Measurements from ENCODE around the gene BST2. TPM values are rescaled to one million over a fixed set of nuclear protein-coding genes. Genes with fewer than 3 reads are reported as not detected.

The BST2 gene
- total and polyA plus RNA-seq, 9 of the 15 experiments (the other 6 are each of a cell fraction or from before 2014, with no cell fraction given): 11.2 to 232 (median 151) TPM

DNA sequence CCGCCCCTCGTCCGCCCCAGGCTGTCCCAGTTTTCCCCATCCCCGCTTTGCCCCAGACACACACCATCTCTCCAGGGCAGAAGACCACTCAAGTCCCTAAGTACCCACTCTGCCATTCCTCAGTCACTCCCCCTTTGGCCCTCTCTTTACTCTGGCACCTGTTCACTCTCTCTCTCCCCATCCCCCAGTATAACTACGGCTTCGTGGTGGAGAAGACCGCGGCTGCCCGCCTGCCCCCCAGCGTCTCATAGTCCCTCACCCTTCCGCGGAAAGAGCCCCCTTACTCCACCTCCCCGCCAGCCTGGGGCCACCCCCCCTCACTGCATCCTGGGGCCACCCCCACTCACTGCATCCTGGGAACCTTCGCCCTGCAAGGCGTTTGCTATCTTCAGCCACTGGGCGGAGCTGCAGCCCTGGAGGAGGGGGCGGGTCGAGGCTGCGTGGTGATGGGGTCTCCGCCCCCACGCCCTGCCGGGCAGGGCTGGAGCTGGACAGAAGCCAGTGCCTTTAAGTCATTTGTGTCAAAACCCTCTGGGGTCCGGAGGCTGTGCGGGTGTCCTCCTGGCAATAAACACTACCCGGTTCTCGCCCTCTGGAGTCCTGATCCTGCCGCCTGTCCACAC is 19.4 kb upstream of the BST2 start (continued):
- TF ChIP-seq, protein P1, sequence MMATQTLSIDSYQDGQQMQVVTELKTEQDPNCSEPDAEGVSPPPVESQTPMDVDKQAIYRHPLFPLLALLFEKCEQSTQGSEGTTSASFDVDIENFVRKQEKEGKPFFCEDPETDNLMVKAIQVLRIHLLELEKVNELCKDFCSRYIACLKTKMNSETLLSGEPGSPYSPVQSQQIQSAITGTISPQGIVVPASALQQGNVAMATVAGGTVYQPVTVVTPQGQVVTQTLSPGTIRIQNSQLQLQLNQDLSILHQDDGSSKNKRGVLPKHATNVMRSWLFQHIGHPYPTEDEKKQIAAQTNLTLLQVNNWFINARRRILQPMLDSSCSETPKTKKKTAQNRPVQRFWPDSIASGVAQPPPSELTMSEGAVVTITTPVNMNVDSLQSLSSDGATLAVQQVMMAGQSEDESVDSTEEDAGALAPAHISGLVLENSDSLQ (IDR thresholded peaks at IDR 0.05): peak; percentile 42; the same call in 1 of the 2 replicates
- TF ChIP-seq MYNN (IDR thresholded peaks at IDR 0.05) (0 out of 2 replicates have a peak, but pooled peaks have one; percentile 27), MYNN (CRISPR knock-in tag; IDR thresholded peaks at IDR 0.05) (no peak), MAZ (CRISPR knock-in tag; conservative IDR thresholded peaks at IDR 0.05 in 1 of 2, IDR thresholded peaks at IDR 0.05 in 1 of 2) (peak in 1 of 2 experiments; percentile 89; a peak in 2 of 4 replicates), MTA3 (IDR thresholded peaks at IDR 0.05; ENCODE audit: borderline replicate concordance) (0 out of 2 replicates have a peak, but pooled peaks have one; percentile 42), RBFOX2 (IDR thresholded peaks at IDR 0.05; ENCODE audit: low read depth, low read length) (peak; percentile 42; the same call in 1 of the 2 replicates), CC2D1A (IDR thresholded peaks at IDR 0.05) (no peak), SAP30 (IDR thresholded peaks at IDR 0.05; ENCODE audit: borderline replicate concordance, insufficient read depth, low read depth, low read length, poor library complexity, severe bottlenecking) (no peak), NBN (IDR thresholded peaks at IDR 0.05; ENCODE audit: low read depth) (0 out of 2 replicates have a peak, but pooled peaks have one; percentile 43), KLF1 (tag; IDR thresholded peaks at IDR 0.05) (no peak), ATF7 (IDR thresholded peaks at IDR 0.05) (peak; percentile 26; the same call in 1 of the 2 replicates), KDM4B (IDR thresholded peaks at IDR 0.05; ENCODE audit: borderline replicate concordance in 2 of 2, low read depth in 1 of 2) (peak in 1 of 2 experiments; percentile 52; a peak in 1 of 4 replicates), MEIS2 (IDR thresholded peaks at IDR 0.05; ENCODE audit: partially characterized antibody) (peak; percentile 69), ZNF143 (CRISPR knock-in tag; IDR thresholded peaks at IDR 0.05) (no peak), HMG20B (CRISPR knock-in tag; IDR thresholded peaks at IDR 0.05) (no peak), KLF10 (CRISPR knock-in tag; IDR thresholded peaks at IDR 0.05) (no peak), CXXC5 (CRISPR knock-in tag; IDR thresholded peaks at IDR 0.05) (peak; percentile 73), ZNF507 (tag; conservative IDR thresholded peaks at IDR 0.05) (no peak), NRF1 (conservative IDR thresholded peaks at IDR 0.05 in 1 of 2, IDR thresholded peaks at IDR 0.05 in 1 of 2) (peak; percentile 50 to 65), SREBF1 (IDR thresholded peaks at IDR 0.05; ENCODE audit: borderline replicate concordance, low read depth, low read length) (no peak), ARID3A (IDR thresholded peaks at IDR 0.05; ENCODE audit: borderline replicate concordance, low read depth, low read length) (no peak), EP300 (IDR thresholded peaks at IDR 0.05; ENCODE audit: low read length) (no peak)
- TF ChIP-seq, protein P2, sequence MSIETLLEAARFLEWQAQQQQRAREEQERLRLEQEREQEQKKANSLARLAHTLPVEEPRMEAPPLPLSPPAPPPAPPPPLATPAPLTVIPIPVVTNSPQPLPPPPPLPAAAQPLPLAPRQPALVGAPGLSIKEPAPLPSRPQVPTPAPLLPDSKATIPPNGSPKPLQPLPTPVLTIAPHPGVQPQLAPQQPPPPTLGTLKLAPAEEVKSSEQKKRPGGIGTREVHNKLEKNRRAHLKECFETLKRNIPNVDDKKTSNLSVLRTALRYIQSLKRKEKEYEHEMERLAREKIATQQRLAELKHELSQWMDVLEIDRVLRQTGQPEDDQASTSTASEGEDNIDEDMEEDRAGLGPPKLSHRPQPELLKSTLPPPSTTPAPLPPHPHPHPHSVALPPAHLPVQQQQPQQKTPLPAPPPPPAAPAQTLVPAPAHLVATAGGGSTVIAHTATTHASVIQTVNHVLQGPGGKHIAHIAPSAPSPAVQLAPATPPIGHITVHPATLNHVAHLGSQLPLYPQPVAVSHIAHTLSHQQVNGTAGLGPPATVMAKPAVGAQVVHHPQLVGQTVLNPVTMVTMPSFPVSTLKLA (conservative IDR thresholded peaks at IDR 0.05): peak in 1 of 2 experiments; percentile 49; a peak in 2 of 4 replicates
- TF ChIP-seq, protein P3, sequence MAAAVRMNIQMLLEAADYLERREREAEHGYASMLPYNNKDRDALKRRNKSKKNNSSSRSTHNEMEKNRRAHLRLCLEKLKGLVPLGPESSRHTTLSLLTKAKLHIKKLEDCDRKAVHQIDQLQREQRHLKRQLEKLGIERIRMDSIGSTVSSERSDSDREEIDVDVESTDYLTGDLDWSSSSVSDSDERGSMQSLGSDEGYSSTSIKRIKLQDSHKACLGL (CRISPR knock-in tag; IDR thresholded peaks at IDR 0.05; ENCODE audit: borderline replicate concordance, poor library complexity, severe bottlenecking): no peak
